NCI-H187 (cell line): ENCODE results near the gene RPTOR.
A peak's percentile ranks its signal among the peaks of the same experiment; 100 is the strongest.

Experiments
- DNase-seq, 2 experiments: peaks; one replicate each; lab custom pipeline; 2025; lab: John Stamatoyannopoulos, UW

RPTOR gene

DNA sequence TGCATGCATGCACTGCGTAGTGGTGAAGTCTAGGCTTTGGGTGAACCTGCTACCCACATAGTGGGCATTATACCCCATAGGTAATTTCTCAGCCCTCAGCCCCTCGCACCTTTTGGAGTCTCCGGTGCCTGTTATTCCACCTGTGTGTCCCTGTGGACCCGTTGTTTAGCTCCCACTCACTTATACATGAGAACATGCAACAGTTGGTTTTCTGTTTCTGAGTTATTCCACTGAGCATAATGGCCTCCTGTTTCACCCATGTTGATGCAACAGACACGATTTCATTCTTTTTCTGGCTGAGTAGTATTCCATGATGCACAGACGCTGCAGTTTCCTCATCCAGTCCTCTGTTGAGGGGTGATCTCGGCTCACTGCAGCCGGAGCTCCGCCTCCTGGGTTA lies 305.5 kb downstream of the RPTOR start:
- no peak for DNase-seq

DNA sequence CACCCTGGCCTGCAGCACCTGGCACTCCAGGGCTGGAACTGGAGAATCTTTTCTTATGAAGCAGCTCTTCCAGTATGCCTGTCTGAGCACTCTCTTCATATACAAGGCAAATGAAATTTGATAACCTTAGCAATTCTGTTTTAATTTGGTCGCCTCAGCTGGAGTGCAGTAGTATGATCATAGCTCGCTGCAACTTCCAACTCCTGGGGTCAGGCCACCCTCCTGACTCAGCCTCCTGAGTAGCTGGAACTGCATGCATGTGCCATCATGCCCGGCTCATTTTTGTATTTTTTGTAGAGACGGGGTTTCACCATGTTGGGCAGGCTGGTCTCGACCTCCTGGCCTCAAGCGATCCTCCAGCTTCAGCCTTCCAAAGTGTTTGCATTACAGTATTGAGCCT lies 306.2 kb downstream of the RPTOR start:
- DNase-seq = peak; percentile 22 to 32

DNA sequence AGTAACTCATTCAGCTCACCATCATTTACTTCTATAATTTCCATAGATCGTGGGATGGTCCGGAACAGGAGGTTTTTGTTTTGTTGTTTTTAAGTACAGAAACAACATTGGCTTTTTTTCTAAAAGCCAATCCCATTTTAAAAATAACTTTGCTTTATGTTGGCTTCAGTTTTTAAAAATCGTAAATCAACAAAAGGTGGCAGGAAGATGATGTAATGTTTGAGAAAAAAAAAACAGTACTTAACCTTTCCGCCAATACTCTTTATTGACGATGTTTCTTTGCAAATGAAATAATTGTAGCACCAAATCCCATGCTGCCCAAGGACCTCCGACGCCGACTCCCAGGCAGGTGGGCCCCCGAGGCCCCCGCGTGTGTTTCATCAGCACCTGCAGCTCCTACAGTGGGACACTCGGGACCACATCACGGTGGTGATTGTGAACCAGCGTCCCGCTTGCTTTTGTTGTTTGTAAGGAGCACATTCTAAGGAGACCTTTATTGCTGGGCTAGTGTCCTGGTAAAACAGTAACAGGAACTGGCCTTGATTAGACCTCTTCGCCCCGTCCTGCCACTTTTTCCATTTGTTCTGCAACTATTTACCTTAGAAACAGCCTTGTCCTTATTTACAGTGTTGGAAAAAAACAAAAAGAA lies 306.8 kb downstream of the RPTOR start:
- DNase-seq = no peak

DNA sequence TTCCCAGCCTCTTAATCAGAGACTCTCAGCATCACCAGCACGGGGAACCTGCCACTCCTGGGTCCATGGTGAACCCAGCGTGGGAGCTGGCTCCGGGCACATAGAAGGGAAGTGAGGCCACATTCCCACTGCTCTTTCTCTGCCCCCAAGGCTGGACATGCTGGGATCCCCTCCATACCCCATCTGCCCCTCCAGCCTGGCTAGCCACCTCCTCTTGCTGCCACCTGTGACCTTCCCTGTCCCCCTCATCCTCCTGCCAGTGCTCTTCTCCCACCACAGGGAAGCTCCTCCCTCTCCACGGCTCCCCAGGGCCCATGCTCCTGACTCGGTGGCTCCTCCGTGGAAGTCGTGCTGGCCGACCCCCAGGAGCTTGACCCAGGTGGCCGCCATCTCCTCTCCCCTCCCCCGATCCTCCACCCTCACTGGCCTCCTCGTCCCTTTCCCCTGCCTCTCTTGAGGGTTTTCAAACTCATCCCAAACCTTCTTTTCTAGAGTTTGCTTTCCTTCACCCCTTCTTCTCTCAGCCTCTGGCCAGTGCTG lies 307.9 kb downstream of the RPTOR start:
- DNase-seq = no peak

DNA sequence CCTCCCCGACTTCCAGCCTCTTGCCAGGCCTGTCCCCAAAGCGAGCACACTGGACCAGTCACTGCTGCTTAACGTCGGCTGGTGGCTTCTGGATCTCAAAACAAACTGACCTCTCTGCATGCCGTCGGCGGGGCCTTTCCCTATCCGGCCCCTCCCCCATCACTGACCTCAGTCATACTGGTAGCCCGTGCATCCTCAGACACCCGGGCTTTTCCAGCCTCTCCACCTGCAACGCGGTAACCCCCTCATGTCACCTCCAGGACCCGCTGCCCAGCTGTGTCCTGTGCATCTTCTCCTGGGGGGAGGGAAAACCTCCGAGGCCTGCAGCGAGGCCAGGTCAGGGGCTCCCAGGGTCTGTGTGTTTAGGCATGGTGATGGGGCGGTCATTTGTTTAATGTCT lies 308.4 kb downstream of the RPTOR start:
- no peak for DNase-seq

DNA sequence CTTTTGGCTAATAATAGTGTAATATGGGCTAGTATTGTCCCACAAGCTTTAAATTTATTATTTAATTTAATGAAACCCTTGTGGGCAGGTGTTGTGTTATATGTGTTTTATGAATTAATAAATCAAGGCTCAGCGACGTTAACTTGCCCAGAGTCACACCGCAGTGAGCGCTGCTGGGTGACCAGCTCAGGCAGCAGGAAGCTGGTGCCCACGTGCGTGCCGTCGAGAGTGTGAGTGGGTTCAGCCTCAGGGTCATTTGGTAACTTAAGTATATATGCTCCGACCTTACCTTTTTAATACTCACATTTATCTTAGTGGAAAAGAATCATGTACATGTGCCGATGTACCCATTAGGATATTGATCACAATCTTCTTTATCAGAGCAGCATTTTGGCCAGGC lies 309.6 kb downstream of the RPTOR start:
- no peak for DNase-seq

DNA sequence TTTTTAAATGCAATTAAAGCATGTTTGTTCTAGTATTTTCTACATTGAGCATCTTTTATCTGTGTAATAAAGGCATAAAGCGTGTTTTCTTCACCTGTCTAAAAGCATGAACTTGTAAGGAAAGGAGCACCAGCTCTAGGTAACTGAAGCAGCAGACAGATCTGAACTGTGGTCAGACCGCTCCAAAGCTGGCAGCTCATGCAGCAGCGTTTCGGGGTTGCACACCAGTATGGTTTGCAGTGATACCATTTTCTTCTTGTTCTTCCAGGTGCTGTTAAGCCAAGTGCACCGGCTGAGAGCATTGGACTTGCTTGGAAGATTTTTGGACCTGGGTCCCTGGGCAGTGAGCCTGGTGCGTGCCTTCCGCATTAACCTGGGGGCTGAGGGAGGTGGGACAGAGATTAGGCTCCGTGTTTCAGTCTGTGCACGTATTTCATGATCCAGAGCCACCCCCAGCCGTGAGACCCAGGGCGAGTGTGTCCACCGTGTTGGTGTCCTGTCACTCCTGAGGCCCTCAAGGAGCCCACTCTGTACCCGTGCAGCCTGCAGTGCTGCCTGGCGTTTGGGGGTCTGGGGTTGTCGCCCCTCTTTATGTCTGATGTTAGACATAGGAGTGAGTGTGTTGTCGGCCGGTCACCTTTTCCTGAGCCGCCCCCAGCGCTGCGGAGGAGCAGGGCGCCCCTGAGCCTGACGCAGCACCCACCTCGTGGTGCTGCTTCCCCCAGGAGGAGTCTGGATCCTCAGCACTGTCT lies 310.7 kb downstream of the RPTOR start:
- no peak for DNase-seq

DNA sequence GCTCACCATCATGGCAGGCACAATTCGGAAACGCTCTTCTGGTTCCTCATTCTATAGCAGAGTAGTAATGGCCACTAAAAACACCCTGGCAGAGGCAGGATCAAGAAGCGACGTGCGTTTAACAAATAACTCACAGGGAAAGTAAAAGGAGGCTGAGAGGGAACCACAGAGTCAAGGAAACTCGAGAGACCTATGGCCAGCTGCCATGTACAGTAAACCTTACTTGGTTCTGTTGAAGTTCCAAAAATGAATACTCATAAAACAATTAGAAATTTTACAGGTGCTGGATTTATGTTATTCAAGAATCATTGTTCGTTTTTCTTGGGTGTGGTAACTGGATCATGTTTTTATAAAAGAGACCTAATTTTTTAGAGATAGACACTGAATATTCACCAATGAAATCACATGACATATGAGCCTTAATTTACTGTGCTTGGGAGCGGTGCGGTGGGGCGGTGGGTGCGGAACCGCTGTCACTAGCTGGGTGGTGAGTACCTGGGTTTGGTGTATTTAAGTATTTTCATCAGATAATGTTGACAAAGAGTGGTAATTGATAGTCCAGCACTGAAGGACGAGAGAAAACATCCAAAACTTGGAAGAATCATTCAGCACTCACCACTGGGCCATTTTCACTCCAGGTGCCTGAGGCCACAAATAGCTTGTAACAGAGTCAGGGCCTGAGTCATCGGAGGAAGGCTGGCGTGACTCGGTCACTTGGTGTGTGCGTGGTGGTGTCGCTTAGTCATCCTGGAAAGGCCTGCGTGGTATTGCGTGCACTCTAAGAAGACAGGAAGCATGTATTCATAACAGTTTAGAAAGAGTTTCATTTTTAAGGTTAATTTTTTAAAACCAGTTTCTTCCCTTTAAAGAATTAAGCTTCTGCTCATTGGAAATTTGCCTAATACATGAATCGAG lies 311.6 kb downstream of the RPTOR start:
- DNase-seq = no peak

DNA sequence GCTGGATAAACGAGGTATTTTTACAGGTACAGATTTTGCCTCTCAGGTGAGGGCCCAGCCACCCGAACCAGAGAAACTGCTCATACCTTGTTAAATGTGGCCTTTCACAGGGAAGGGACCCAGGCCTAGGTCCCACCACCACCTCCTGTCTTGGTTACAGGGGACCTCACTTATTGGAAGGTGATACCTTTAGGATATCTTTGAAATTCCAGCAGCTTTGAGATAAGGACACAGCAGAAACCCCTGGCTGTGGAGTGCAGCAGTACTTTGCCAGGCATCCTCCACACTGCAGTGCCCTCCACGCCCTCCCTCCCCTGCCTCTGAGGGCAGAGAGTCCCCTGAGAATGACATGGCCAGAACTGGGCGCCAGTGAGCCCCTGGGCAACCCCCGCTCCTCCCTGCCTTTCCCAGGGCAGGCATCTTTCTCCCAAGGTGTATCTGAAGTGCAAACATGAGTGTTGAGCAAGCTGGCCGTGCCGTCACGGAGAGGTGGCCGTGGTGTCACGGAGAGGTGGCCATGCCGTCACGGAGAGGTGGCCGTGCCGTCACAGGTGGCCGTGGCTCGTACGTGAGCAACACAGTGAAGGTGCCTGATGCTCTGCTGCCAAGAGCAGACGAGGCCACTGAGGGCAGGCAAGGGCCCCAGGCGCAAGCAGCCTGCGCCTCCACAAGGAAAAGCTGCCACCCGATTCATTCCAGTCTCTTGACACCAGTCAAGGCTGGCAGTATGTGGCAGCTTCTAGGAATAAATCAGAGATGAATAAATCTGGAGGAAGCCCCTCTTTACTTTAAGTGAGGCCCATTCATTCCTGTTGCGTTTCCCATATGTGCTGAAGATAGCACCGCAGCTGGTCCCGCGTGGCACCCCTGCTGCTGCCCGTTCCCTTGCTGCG lies 312.5 kb downstream of the RPTOR start:
- no peak for DNase-seq

DNA sequence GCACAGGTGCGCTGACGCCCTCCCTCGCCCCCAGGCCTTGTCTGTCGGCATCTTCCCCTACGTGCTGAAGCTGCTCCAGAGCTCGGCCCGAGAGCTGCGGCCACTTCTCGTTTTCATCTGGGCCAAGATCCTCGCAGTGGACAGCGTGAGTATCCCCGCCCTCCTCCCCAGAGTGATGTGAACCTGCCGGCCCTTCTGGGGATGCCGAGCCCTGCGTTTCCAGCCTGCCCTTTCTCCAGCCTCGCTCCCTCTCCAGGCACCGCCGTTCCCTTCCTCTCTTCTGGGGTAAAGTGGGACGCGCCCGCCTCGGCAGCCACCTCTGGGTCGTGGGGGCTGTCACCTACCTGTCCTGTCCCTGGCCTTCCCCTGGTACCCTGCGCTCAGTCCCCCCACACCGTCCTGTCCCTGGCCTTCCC lies 313.1 kb downstream of the RPTOR start:
- no peak for DNase-seq

DNA sequence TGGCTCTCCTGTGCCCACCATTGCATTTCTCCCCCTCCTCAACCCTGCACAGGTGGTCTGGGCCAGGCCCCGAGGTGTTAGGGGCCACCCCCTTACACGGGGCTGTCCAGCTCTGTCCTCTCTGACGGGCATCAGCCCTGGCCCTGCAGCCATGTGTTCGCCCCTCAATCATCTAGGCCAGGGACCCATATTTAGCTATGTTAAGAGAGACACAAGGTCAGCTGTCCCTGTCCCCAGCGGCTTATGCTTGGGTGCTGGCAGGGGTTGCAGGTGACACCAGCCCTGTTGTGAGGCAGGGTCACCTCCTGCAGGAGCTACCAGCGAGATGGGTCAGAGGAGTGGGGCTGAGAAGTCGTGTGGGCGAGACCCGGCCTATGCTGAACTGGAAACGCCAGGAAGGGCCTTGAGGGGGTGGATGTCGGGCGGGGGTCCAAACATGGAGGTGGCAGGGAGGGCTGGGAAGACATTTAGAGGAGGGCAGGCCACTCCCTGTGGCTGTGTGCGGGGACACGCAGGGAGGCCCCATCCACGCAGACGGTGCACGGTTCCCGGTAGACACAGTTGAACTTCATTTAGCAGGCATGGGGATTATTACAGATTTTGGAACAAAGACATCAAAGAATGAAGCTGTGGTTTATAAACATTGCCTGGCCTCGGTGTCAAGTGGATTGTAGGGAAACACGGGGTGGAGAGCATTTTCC lies 313.8 kb downstream of the RPTOR start:
- DNase-seq = no peak

DNA sequence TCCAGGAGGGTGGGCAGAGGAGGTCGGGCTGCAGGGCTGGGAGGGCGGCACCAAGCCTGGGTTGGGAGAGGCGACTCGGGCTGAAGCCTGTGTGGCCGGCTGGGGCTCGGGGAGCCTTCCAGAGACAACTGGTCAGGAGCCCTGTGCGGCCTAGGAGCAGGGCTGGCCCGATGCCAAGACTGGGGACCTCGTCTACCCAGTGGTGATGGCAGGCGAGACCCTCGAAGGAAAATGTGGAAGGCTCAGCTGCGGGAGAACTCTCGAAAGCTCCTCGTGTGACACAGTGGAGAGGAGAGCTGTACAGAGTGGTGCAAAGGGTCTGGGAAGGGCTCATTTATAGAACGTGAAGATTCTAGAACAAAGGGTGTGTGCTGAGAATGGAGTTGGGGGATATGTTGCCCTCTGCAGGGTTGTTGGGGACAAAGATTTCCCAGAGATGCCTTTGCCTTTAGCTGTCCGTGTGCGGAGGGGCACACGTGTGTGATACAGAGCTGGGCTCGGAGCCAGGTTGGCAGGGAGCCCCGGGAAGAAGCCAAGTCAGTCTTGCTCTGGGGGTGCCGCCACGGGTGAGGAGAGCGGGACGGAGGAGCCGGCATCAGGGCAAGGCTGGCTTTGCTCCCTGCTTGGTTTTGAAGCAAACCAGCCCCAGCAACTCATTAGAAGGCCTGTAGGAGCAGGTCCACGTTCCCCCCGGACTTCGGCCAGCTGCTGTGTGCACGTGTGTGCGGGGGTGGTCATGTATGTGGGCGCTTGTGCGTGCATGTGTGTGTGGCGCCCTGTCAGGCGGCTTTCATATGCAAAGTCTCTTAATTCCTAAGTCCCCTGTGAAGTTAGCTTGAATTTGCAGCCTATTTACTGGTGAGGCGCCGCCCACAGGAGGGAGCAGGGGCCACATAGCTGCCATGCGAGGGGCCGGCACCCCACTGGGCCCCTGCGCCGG lies 314.6 kb downstream of the RPTOR start:
- no peak for DNase-seq

DNA sequence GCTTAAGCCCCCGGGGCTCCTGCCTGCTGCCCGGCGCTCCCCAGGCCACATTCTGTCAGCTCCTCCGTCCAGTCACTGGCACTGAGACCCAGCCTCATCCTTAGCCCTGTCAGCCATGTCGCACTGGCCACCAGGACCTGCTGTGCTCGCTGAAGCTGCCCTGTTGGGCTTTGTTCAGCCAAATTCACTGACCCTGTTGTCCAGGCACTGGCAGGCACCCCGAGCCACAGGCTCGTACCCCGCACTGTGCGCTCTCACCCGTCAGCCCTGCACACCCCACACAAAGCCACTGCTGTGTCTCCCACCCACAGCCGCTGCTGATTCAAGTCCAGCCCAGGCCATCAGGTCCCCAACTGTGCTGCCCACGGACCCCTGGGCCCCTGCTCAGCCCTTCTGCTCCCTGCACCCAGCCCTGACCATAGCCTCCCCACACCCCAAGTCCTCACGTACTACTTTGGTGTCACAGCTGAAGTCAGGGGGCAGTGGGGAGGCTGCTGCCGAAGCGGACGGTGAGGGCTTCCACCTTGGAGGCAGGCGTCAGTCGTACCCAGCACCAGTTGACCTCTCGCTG lies 315.5 kb downstream of the RPTOR start:
- DNase-seq = no peak

DNA sequence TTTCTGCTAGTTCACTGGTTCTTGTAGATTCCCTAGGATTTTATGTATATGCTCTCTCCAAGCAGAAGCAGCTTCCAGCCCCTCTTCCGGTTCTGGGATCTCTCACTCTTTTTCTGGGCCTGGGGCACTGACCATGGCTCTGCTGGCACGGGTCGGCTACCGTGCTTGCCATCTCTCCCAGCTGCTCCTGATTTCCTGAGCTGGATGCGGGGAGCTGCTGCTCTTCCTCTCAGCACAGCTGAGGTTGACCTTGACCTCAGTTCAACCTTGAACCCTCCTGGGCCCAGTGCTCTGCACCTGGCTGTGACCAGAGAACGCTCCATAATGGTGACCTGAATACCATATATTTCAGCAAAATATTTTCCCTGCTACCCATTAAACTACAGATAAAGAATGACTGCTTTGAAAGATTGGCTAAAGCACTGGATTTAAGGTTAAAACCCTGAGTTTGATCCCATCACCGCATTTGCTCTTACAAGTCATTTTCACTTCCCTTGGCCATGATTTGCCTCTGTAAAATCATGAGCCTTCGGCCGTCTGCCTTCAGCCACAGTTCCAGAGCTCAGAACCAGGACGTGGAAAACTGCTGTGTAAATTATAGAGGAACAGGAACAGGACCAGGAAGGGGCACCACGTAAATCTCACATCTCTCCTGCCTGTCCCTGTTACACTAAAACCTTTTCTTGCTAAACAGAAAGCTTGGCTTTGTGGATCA lies 316.2 kb downstream of the RPTOR start:
- no peak for DNase-seq

DNA sequence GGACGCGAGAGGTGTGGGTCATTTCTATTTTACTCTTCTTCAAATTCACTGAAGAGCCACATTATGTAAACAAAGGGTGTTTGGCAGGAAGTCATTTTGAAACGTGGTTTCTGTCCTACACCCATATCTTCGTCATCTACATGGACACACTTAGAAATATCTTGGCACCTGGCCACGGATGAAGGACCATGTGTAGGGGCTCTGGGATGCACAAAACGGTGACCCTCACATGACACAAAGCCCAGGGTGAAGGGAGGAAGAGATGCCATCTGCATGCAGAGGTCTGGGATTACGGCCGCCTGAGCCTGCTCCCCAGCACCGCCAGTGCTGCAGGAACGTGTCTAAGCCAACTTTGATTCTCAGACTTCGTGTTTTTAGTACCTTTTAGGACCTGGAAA lies 316.8 kb downstream of the RPTOR start:
- peak in 1 of 2 experiments; percentile 27 for DNase-seq

DNA sequence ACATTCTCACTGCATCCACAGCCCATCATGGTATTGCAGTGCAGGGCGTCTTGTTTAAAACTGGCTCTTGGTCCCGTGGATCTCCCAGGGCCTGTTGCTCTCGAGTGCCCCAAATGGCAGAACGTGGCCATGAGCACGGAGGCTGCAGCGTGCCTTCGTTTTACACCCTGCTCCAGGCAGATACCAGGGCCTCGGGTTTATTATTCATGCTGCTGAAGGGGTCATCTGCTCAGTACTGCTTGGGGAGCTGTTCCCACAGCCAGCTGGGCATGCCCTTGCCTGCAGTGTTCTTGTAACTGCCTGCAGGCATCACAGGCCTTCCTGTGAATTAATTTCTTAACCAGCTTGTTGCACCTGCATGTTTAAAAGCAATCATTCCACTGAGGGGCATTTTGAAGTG lies 317.3 kb downstream of the RPTOR start:
- DNase-seq = peak; percentile 27 to 66

DNA sequence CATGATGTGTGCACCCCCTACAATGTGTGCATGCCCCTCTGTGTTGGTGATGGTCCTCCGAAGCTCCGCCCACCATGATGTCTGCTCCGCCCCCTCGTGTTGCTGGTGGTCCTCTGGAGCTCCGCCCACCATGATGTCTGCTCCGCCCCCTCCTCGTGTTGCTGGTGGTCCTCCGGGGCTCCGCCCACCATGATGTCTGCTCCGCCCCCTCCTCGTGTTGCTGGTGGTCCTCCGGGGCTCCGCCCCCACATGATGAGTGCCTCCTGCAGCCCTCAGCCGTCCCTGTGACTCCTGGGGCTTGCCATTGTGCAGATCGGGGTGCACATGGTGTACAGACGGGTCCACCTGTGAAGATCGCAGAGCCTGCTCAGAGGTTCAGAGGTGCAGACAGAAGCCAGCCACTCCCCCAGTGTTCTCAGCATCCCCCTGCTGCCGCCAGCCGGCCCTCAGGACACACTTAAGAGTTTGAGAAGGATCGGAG lies 317.9 kb downstream of the RPTOR start:
- DNase-seq = no peak

DNA sequence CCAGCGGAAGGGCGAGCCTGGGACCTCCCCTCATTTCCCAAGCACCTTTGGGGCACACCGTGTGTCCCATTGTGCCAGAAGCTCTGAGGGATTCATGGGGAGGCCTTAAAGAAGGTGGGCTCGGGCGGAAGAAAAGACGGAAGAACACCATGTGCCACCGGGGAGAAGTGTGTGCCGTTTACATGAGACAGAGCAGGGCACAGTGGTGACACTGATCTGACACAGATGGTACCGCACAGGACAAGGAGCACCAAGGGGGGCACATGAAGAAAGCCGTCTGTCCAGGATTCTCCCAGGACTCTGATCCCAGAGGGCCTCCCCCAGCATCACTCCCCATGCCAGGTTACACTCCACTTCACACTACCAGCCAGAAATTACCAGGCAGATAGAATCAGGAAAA lies 318.3 kb downstream of the RPTOR start:
- DNase-seq = no peak

DNA sequence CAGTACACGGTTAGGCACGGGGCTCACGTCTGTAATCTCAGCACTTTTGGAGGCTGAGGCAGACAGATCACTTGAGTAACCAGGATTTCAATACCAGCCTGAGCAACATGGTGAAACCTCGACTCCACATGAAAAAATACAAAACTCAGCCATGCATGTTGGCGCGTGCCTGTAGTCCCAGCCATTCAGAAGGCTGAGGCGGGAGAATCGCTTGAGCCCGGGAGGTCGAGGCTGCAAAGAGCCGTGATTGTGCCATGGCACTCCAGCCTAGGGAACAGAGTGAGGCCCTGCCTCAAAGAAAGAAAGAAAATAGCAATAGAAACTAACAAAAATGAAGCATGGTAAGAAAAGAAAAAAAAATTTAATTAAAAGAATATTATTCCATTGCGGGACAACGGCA lies 319.0 kb downstream of the RPTOR start:
- no peak for DNase-seq
